Endothelial cell of umbilical vein (primary cell): Measurements from ENCODE around the gene RMI2. TPM values are rescaled to one million over a fixed set of nuclear protein-coding genes. Genes with fewer than 3 reads are reported as not detected.

Experiments
- BruUV-seq: library from RNA; stranded (reverse); fragments of 400-500 nt; replicated peaks from 2 replicates; lab custom pipeline; 2021; lab: Mats Ljungman, UMichigan
- CTCF ChIA-PET: fragments of 300-600, 350-600 bp; sonication (Branson Sonifier 250); formaldehyde crosslinking; loops from one replicate; lab custom pipeline; 2021; ENCODE audit warnings: antibody characterized with exemption, inconsistent platforms; lab: Charles Lee
- POLR2A ChIA-PET: fragments of 300-600, 350-600 bp; sonication (Branson Sonifier 250); formaldehyde crosslinking; loops from one replicate; lab custom pipeline; 2021; ENCODE audit warnings: antibody characterized with exemption, inconsistent platforms; lab: Charles Lee
- DNase-seq: peaks from one replicate; pipeline ENCODE4 v3.0.0-alpha.2; 2011; ENCODE audit warnings: low read depth, low spot score
- FAIRE-seq: peaks from 2 replicates; lab custom pipeline; 2011; peaks lifted over from hg19 to GRCh38; lab: Jason Lieb, UNC
- H2AFZ ChIP-seq: 2 replicates; pipeline ENCODE4 v1.6.0; 2012; ENCODE audit warnings: low read depth, low read length, control low read depth, inconsistent platforms
- H3K27ac ChIP-seq: 2 replicates; pipeline ENCODE4 v1.5.1; 2011; ENCODE audit warnings: low read depth, mild to moderate bottlenecking, control low read depth, low read length, moderate library complexity; ENCODE audit not compliant: insufficient read depth
- H3K27me3 ChIP-seq, 2 experiments: 2 replicates each; pipeline versions ENCODE4 v1.6.0 to v1.6.1; 2011; ENCODE audit warnings: low read length in 2 of 2, mixed read lengths in 1 of 2; ENCODE audit not compliant: control insufficient read depth in 2 of 2, insufficient read depth in 2 of 2
- H3K36me3 ChIP-seq, 2 experiments: 2 replicates in 1 of 2; 3 replicates in 1 of 2; pipeline ENCODE4 v1.5.1; 2011; ENCODE audit warnings: low read length in 2 of 2, mild to moderate bottlenecking in 1 of 2, moderate library complexity in 1 of 2; ENCODE audit not compliant: control insufficient read depth in 2 of 2, insufficient read depth in 2 of 2; ENCODE audit errors: extremely low read depth in 1 of 2
- H3K4me1 ChIP-seq: 3 replicates; pipeline ENCODE4 v1.5.1; 2011; ENCODE audit warnings: mild to moderate bottlenecking, low read length; ENCODE audit not compliant: control insufficient read depth, insufficient read depth; ENCODE audit errors: extremely low read depth
- H3K4me2 ChIP-seq: 2 replicates; pipeline ENCODE4 v1.6.1; 2011; ENCODE audit warnings: low read length, control low read depth, mixed read lengths; ENCODE audit not compliant: insufficient read depth
- H3K4me3 ChIP-seq, 3 experiments: fragments of 200-600 bp in 1 of 3; sonication (generic), shearing (Covaris generic) in 1 of 3; replicated peaks in 1 of 3; 2 replicates each; pipeline ENCODE4 v1.5.1; 2011 to 2016; ENCODE audit warnings: control low read depth in 3 of 3, low read length in 3 of 3, mild to moderate bottlenecking in 2 of 3, inconsistent platforms in 1 of 3, low read depth in 1 of 3, moderate library complexity in 1 of 3; ENCODE audit not compliant: insufficient read depth in 1 of 3
- H3K79me2 ChIP-seq: 2 replicates; pipeline ENCODE4 v1.6.0; 2012; ENCODE audit warnings: low read length, inconsistent platforms; ENCODE audit not compliant: control insufficient read depth, insufficient read depth
- H3K9ac ChIP-seq: replicated peaks from 2 replicates; pipeline ENCODE3; 2011; ENCODE audit warnings: low read length, control low read depth; ENCODE audit not compliant: insufficient read depth; ENCODE audit errors: extremely low read depth
- H3K9me1 ChIP-seq: replicated peaks from 3 replicates; pipeline ENCODE4 v1.6.0; 2011; ENCODE audit warnings: mild to moderate bottlenecking, low read length; ENCODE audit not compliant: control insufficient read depth, insufficient read depth; ENCODE audit errors: extremely low read depth
- H3K9me3 ChIP-seq: replicated peaks from 2 replicates; pipeline ENCODE4 v1.5.1; 2012; ENCODE audit warnings: low read length, inconsistent platforms; ENCODE audit not compliant: control insufficient read depth, insufficient read depth
- H4K20me1 ChIP-seq: replicated peaks from 2 replicates; pipeline ENCODE3; 2011; ENCODE audit warnings: mild to moderate bottlenecking, low read length; ENCODE audit not compliant: control insufficient read depth, insufficient read depth; ENCODE audit errors: extremely low read depth
- FOS ChIP-seq: IDR thresholded peaks from 2 replicates; pipeline ENCODE4 v1.6.1; 2011; ENCODE audit warnings: mild to moderate bottlenecking, low read length, moderate library complexity, borderline replicate concordance; ENCODE audit not compliant: insufficient read depth
- GATA2 ChIP-seq: IDR thresholded peaks from 2 replicates; pipeline ENCODE4 v1.7.0; 2011; ENCODE audit warnings: low read depth, mild to moderate bottlenecking, moderate library complexity, mixed read lengths, low read length; ENCODE audit not compliant: insufficient read length, insufficient read depth
- JUN ChIP-seq: IDR thresholded peaks from 2 replicates; pipeline ENCODE4 v1.6.1; 2011; ENCODE audit warnings: borderline replicate concordance, low read depth; ENCODE audit not compliant: insufficient read length, insufficient read depth
- MYC ChIP-seq: IDR thresholded peaks from one replicate; pipeline ENCODE4 v1.6.1; 2011; ENCODE audit warnings: mild to moderate bottlenecking, low read depth, low read length
- POLR2A ChIP-seq: IDR thresholded peaks from 2 replicates; pipeline ENCODE4 v1.6.1; 2012; ENCODE audit warnings: low read depth, mild to moderate bottlenecking, control low read depth, low read length
- dilution Hi-C: fragments of 300-500 bp; cut with MboI; formaldehyde crosslinking; loops from one replicate; pipeline ENCODE4 v1.15.0; 2019; ENCODE audit warnings: low sequenced_read_pairs; ENCODE audit not compliant: extremely low pct_ligation_motif_present
- intact Hi-C: fragments of 100-400 bp; cut with micrococcal nuclease; formaldehyde crosslinking; loops from one replicate; pipeline ENCODE4 v1.10.0; 2022
- polyA plus RNA-seq, 4 experiments: library from polyadenylated mRNA; depleted of rRNA in 3 of 4; stranded (reverse) in 3 of 4; unstranded in 1 of 4; fragments of >200 nt; gene quantifications; 2 replicates each; pipeline versions ENCODE4 v1.2.1 to v1.2.3, GENCODE V29; 2011 to 2012; ENCODE audit warnings: missing spikeins in 1 of 4
- total RNA-seq: library from RNA; stranded (reverse); gene quantifications from 2 replicates; pipeline ENCODE4 v1.2.3, GENCODE V29; 2021
- TF ChIP-seq, protein P1 (sequence below), 2 donors: IDR thresholded peaks; 1 replicate in 1 of 2; 2 replicates in 1 of 2; pipeline ENCODE4 v1.5.1; 2011; ENCODE audit warnings: low read length in 2 of 2, mild to moderate bottlenecking in 2 of 2, moderate library complexity in 2 of 2, control low read depth in 1 of 2, inconsistent platforms in 1 of 2, low read depth in 1 of 2; ENCODE audit not compliant: insufficient read depth in 1 of 2; ENCODE audit errors: extremely low read depth in 1 of 2

Gene RMI2
- total and polyA plus RNA-seq, 2 donors (not counting 3 experiments of a cell fraction or from before 2014, with no cell fraction given): 5.3 to 7.7 TPM

DNA sequence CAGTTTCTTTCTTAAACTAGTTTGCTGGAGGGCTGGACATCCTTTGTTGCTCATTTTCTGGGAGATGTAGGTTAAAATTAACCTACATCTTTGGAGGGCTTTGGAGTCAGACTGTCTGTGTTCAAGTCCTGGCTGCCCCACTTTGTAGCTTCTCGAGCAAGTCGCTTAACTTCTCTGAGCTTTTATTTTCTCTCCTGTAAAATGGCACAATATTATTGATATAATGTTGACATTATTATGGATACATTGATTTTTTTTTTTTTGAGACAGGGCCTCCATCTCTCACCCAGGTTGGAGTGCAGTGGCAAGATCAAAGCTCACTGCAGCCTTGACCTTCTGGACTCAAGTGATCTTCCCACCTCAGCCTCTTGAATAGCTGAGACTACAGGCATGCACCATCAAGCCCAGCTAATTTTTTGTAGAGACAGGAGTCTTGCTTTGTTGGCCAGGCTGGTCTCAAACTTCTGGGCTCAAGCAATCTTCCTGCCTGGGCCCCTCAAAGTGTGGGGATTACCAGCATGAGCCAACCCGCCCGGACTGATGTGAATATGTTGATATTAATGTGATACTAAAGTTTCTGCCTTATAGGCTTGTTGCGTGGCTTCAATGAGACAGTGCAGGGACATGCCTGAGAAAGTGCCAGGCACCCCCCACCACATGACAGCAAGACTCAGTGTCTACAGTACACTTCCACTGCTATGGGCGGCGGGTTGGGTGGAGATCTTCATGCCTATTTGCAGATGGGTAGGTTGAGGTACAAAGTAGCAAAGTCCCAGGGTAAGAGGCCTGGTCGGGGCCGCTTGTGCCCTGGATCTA lies 31.6 kb upstream of the RMI2 start:
- ChIA-PET CTCF (no interaction called here), POLR2A (no interaction called here)
- no peaks in the 10 kb centered on the region for H4K20me1 ChIP-seq
- no TSS peak for BruUV-seq
- dilution Hi-C loops: no loop called here
- TF ChIP-seq, protein P1, sequence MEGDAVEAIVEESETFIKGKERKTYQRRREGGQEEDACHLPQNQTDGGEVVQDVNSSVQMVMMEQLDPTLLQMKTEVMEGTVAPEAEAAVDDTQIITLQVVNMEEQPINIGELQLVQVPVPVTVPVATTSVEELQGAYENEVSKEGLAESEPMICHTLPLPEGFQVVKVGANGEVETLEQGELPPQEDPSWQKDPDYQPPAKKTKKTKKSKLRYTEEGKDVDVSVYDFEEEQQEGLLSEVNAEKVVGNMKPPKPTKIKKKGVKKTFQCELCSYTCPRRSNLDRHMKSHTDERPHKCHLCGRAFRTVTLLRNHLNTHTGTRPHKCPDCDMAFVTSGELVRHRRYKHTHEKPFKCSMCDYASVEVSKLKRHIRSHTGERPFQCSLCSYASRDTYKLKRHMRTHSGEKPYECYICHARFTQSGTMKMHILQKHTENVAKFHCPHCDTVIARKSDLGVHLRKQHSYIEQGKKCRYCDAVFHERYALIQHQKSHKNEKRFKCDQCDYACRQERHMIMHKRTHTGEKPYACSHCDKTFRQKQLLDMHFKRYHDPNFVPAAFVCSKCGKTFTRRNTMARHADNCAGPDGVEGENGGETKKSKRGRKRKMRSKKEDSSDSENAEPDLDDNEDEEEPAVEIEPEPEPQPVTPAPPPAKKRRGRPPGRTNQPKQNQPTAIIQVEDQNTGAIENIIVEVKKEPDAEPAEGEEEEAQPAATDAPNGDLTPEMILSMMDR (IDR thresholded peaks at IDR 0.05; ENCODE audit: extremely low read depth in 1 of 2, insufficient read depth in 1 of 2, low read depth in 1 of 2, low read length in 2 of 2): no peak
- TF ChIP-seq GATA2 (no peak), FOS (no peak), JUN (no peak), MYC (no peak), POLR2A (no peak)
- DNase-seq: no peak
- no peaks in the 10 kb centered on the region for H3K36me3 ChIP-seq
- no peak for FAIRE-seq
- H3K9me3 ChIP-seq: no peaks in the 10 kb centered on the region
- no peaks in the 10 kb centered on the region for H3K27me3 ChIP-seq
- no peak overlapping the region for H3K4me2 ChIP-seq
- no peak overlapping the region for H3K27ac ChIP-seq
- H3K79me2 ChIP-seq: no peaks in the 10 kb centered on the region
- no peaks in the 10 kb centered on the region for H3K9me1 ChIP-seq
- H3K9ac ChIP-seq: no peak overlapping the region
- H2AFZ ChIP-seq: no peak overlapping the region
- H3K4me3 ChIP-seq: no peak overlapping the region
- H3K4me1 ChIP-seq: no peaks in the 10 kb centered on the region
- intact Hi-C loops: loop anchor here (10.0 kb wide), 1 partner anchor 59 kb away; the partner anchor contains the start of gene SOCS1
